HUES64 (cell line): ENCODE measurements around the gene LCT.

Source experiments
- H3K27ac ChIP-seq: 2 replicates; pipeline ENCODE4 v1.7.0; 2013; ENCODE audit warnings: low read depth, low read length, inconsistent platforms
- H3K27me3 ChIP-seq: 2 replicates; pipeline ENCODE4 v1.6.1; 2013; ENCODE audit warnings: mild to moderate bottlenecking, low read length; ENCODE audit not compliant: insufficient read depth
- H3K36me3 ChIP-seq: 2 replicates; pipeline ENCODE4 v1.6.1; 2013; ENCODE audit warnings: mild to moderate bottlenecking, low read length; ENCODE audit not compliant: insufficient read depth
- H3K4me1 ChIP-seq: 2 replicates; pipeline ENCODE4 v1.6.1; 2013; ENCODE audit warnings: mild to moderate bottlenecking, low read length, moderate library complexity; ENCODE audit not compliant: insufficient read depth
- H3K4me3 ChIP-seq: 2 replicates; pipeline ENCODE4 v1.5.1; 2013; ENCODE audit warnings: mild to moderate bottlenecking, low read length, moderate library complexity
- H3K9ac ChIP-seq: 2 replicates; pipeline ENCODE4 v1.6.1; 2013; ENCODE audit warnings: mild to moderate bottlenecking, low read depth, low read length
- H3K9me3 ChIP-seq: 2 replicates; pipeline ENCODE4 v1.6.1; 2013; ENCODE audit warnings: low read depth, low read length; ENCODE audit not compliant: insufficient read depth
- WGBS: fragments of 150-250, 120-280 bp; methylation state at CpG from one replicate; pipeline ENCODE4 v1.1.7; 2013; ENCODE audit warnings: missing lambda C conversion rate; 5-methylcytosine and 5-hydroxymethylcytosine counted together

LCT gene

DNA sequence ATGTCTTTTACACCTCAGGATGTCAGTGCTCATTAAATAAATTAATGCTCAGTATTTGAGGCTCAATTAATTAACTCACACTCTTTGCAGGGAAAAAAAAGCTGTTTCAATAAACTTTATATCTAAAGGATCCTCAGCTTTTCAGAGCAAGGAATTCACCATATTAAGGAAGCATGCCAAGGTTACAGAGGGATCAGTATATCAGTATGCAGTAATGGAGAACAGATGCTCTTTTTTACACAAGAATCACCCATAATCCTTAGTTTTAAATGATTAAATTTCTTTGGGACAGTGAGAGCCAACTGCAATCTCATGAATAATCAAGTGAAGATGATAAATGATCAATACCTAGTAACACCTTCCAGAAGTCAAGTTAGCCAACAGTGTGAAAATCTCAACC is 14.9 kb upstream of the LCT start:
- no peaks in the 10 kb centered on the region for H3K9me3 ChIP-seq
- H3K4me1 ChIP-seq, result no peaks in the 10 kb centered on the region
- no peak overlapping the region for H3K4me3 ChIP-seq
- no peaks in the 10 kb centered on the region for H3K27me3 ChIP-seq
- H3K27ac ChIP-seq, result no peak overlapping the region
- peaks cover 98% of the 10 kb centered on the region for H3K36me3 ChIP-seq
- no peak overlapping the region for H3K9ac ChIP-seq

DNA sequence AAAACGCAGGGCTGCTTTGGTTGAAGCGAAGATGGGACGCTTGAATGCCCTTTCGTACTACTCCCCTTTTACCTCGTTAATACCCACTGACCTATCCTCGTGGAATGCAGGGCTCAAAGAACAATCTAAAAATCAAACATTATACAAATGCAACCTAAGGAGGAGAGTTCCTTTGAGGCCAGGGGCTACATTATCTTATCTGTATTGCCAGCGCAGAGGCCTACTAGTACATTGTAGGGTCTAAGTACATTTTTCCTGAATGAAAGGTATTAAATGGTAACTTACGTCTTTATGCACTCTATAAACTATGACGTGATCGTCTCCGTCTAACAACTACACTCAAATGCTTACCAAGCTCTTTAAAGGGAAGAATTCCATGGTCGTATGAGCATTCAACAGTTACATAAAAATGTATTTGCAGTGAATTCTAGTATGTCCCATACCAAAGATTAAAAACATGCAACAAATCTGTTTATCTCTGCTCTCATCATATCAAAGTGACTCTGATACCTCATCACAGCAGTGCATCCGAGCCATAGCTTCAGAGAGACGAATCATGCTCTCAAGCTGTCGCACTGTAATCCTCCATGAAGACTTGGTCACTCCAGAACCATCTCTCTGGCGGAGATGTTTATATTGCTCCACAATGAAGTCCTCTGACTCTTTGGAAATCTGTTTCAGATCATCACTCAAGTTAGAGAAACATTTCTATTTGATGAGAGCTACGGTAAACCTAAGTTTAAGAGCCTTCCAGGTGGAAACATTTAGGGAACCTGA is 14.1 kb upstream of the LCT start:
- Histone ChIP-seq H3K36me3 (peaks cover 98% of the 10 kb centered on the region), H3K9ac (no peak overlapping the region), H3K4me1 (no peaks in the 10 kb centered on the region)

DNA sequence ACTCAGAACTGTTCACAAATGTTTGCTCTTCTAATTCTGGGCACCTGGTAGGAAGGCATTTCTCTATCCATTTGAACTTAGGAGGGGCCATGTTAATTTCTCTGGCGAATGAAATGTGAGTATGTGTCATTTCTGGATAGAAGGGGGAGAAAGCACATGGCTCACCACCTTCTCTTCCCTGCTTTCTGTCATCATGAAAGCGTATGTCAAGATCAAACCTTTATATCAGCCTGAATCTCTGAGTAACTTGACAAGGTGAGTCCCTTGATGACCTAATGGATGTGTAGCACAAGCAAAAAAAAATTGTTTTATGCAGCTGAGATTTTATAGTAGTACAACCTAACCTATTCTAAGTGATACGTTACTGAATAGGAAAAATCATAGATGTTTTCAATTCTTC is 12.1 kb upstream of the LCT start:
- Histone ChIP-seq H3K27ac (no peak overlapping the region), H3K36me3 (peaks cover 98% of the 10 kb centered on the region), H3K9me3 (no peaks in the 10 kb centered on the region), H3K27me3 (no peaks in the 10 kb centered on the region), H3K4me3 (no peak overlapping the region), H3K9ac (no peak overlapping the region), H3K4me1 (no peaks in the 10 kb centered on the region)
- 92% methylated on average over 2 of the region's 3 CpGs for whole genome bisulfite sequencing

More for the DNA sequence above, 14.1 kb upstream of the LCT start:
- no peaks in the 10 kb centered on the region for H3K27me3 ChIP-seq
- WGBS, result 90% methylated on average over 17 of the region's 17 CpGs
- no peak overlapping the region for H3K27ac ChIP-seq
- H3K9me3 ChIP-seq, result no peaks in the 10 kb centered on the region
- no peak overlapping the region for H3K4me3 ChIP-seq

DNA sequence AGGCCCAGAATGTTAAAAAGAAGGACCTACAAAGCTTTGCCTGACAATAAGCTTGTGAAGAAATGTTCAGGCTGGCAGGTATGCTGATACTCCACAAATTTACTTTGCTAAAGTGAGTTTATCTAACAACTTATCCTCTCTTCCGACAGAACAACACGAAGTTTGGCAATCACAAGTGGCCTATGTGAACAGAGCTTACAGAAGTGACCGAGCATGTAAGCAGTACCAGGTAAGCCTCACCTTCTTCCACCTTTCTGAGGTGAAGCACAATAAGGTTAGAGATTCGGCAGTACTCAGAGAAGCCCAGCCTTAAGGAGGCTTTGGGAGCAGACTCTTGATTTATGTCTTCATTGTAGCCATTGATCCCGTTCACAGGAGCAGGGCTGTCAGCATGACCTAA is 9.0 kb upstream of the LCT start:
- Histone ChIP-seq H3K9me3 (no peaks in the 10 kb centered on the region), H3K4me1 (no peaks in the 10 kb centered on the region), H3K9ac (no peak overlapping the region), H3K27ac (no peak overlapping the region), H3K27me3 (no peaks in the 10 kb centered on the region), H3K36me3 (peaks cover 96% of the 10 kb centered on the region), H3K4me3 (no peak overlapping the region)
- 96% methylated on average over 5 of the region's 5 CpGs for whole genome bisulfite sequencing

DNA sequence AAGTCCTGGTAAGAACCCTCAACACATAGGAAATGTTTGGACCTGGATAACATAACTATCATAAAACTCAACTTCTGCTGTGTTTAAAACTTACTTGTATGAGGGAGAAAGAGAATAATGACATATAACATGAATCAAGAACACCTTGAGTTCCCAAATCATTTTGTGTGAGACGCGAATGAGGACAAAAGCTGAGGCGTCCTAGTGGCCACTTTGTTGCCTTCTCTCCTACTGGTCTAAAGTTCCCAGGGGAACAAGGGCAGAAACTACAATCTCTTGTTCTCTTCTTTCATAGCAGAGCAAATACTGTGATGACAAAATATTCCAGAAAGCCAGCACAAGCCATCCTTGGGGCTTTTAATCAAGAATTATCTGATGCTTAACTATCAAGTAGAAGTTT is 8.3 kb upstream of the LCT start:
- Histone ChIP-seq H3K27ac (no peak overlapping the region), H3K36me3 (peaks cover 96% of the 10 kb centered on the region)
- WGBS, result 96% methylated on average over 3 of the region's 3 CpGs

DNA sequence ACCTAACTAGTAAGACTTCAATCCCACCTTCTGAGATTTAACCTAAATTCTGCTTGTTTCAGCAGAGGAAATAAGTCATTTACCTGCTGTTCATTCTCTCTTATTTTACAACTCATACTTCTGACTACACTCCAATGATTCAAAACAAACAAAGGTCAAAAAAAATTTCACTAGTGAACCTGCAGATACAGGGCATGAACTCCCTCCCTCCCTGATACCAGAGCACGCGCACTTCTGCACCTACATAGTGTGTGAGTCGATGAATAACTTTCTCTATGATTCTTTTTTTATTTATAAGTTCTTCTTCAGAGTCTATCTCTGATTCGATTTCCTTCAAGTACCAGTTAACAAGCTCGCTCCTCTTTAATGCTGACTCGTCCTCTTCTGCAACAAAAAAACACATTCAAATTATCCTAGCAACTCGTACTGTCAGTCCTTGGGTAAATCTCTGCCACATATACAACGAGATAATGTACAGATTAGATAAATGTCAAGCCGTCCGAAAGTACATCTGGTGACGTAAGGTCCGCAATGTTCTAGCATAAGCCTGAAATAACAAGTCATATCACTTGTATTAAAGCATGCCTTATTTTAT is 7.4 kb upstream of the LCT start:
- Histone ChIP-seq H3K4me3 (no peak overlapping the region), H3K4me1 (no peaks in the 10 kb centered on the region), H3K36me3 (peaks cover 96% of the 10 kb centered on the region), H3K9me3 (no peaks in the 10 kb centered on the region), H3K9ac (no peak overlapping the region), H3K27ac (no peak overlapping the region), H3K27me3 (no peaks in the 10 kb centered on the region)
- 96% methylated on average over 12 of the region's 12 CpGs for WGBS

More for the DNA sequence above, 8.3 kb upstream of the LCT start:
- H3K9me3 ChIP-seq, result no peaks in the 10 kb centered on the region
- H3K9ac ChIP-seq, result no peak overlapping the region
- H3K27me3 ChIP-seq, result no peaks in the 10 kb centered on the region
- no peak overlapping the region for H3K4me3 ChIP-seq
- no peaks in the 10 kb centered on the region for H3K4me1 ChIP-seq

DNA sequence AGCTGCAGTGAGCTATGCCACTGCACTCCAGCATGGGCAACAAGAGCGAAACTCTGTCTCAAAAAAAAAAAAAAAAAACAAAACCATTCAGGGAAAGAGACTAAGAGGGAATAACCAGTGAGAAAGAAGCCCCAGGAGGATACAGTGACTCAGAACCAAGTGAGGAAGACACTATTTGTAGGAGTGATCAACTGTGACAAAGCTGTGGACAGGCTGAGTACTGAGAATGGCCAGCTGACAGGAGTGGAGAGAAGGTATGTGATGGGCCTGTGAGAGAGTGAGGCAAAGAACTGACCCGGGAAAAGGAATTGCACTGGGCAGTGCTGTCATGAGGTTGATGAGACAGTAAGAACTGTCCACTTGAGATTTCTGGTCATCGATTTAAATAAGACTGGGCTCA is 6.7 kb upstream of the LCT start:
- H3K36me3 ChIP-seq, result peaks cover 91% of the 10 kb centered on the region
- no peak overlapping the region for H3K9ac ChIP-seq
- no peaks in the 10 kb centered on the region for H3K9me3 ChIP-seq
- WGBS, result 91% methylated on average over 2 of the region's 3 CpGs
- H3K27me3 ChIP-seq, result no peaks in the 10 kb centered on the region
- H3K4me3 ChIP-seq, result no peak overlapping the region
- H3K4me1 ChIP-seq, result no peaks in the 10 kb centered on the region
- no peak overlapping the region for H3K27ac ChIP-seq

DNA sequence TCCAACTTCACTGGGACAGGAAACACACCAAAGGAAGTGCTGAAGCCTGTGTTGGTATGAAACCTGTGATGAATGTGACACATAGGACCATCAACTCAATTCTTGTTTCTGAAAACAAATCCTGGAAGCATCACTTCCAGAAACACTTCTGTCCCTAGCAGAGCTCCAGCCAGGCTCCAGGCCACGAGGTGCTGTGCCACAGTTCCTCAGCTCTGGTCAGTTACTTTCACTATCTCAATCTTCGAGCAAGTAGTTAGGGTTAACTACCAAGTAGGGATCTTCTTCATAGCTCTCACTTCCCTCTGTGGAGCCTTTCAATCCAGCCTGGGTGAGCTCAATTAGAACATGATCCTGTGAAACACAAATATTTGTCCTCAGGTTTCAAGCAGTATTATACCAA is 3.6 kb upstream of the LCT start:
- Histone ChIP-seq H3K4me3 (no peak overlapping the region), H3K27me3 (no peaks in the 10 kb centered on the region), H3K4me1 (no peaks in the 10 kb centered on the region), H3K9ac (no peak overlapping the region), H3K36me3 (peaks cover 62% of the 10 kb centered on the region), H3K27ac (no peak overlapping the region), H3K9me3 (no peaks in the 10 kb centered on the region)
- WGBS, result 93% methylated on average over 2 of the region's 2 CpGs

DNA sequence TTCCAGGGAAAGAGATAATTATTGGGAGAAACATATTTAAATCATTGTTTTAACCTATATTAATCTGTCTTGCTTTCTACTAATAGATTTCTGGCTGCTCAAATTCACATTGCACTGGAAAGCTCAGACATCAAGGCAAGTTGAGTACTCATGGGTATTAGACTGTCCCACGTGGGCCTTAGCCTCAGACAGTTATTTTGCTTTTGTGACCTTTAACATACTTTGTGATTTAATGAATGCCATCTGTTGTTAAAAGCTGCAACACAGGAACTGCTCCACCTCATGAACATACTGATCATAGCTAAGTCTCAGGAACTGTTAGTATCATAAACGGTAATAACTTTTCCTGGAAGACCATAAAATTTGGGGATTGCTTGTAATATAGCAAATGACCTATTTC is 2.7 kb upstream of the LCT start:
- no peak overlapping the region for H3K27ac ChIP-seq
- no peak overlapping the region for H3K4me3 ChIP-seq
- H3K36me3 ChIP-seq, result peaks cover 53% of the 10 kb centered on the region
- no peaks in the 10 kb centered on the region for H3K9me3 ChIP-seq
- no peaks in the 10 kb centered on the region for H3K27me3 ChIP-seq
- no peaks in the 10 kb centered on the region for H3K4me1 ChIP-seq
- no peak overlapping the region for H3K9ac ChIP-seq
- 95% methylated on average over 2 of the region's 2 CpGs for WGBS

DNA sequence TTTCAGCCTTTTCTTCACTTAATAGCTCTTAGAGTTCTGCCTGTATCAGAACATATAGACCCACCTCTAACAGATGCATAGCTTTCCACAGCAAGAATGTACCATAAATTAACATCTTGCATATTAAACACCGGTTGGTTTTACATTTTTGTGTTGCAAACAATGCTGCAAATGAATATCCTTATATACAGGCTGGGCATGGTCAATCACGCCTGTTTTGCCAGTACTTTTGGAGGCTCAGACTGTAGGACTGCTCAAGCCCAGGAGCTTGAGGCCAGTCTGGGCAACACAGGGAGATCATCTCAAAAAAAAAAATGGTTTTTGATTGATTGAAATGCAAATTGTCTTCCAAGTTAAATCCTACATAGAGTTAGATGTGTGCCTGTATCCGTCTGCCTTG is 1.5 kb upstream of the LCT start:
- no peaks in the 10 kb centered on the region for H3K4me1 ChIP-seq
- H3K36me3 ChIP-seq, result peaks cover 41% of the 10 kb centered on the region
- no peak overlapping the region for H3K27ac ChIP-seq
- no peak overlapping the region for H3K9ac ChIP-seq
- H3K4me3 ChIP-seq, result no peak overlapping the region
- H3K27me3 ChIP-seq, result no peaks in the 10 kb centered on the region
- no peaks in the 10 kb centered on the region for H3K9me3 ChIP-seq
- 89% methylated on average over 2 of the region's 3 CpGs for WGBS

DNA sequence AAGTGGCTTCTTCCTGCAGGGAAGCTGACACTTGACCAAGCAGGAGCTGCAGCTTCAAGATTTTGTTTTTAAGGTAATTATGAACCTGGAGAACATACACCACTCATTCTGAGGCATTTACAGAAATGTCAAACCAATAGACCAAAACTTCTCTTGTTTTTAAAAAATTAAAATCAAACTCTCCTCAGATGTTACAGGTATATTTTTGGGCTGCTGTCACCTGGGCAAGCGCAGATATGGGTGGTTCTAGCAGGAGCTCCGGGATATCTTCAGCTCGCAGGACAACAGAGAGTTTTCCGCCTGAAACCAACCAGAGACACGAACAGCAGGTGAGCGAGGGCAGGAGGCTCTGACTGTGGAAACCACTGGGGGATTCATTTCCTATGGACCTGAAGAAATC is 4.1 kb downstream of the LCT start:
- Histone ChIP-seq H3K9ac (no peak overlapping the region), H3K27me3 (no peaks in the 10 kb centered on the region), H3K4me1 (no peaks in the 10 kb centered on the region), H3K9me3 (no peaks in the 10 kb centered on the region), H3K27ac (no peak overlapping the region), H3K36me3 (no peaks in the 10 kb centered on the region), H3K4me3 (no peak overlapping the region)
- WGBS, result 92% methylated on average over 6 of the region's 6 CpGs
